KMS-11 (cell line): Measurements from ENCODE around the gene RHOU.
"Not testable (repeated sequence)": the region's sequence is repeated elsewhere in the genome, so short reads cannot be mapped to it uniquely, and the experiment has no call there.

Source experiments
- H2AFZ ChIP-seq: fragments of 200-600 bp; sonication (generic); 2 replicates; pipeline ENCODE4 v1.6.1; 2016; ENCODE audit warnings: antibody characterized with exemption, mixed run types, low read depth
- H3K27ac ChIP-seq: fragments of 200-600 bp; sonication (generic); 2 replicates; pipeline ENCODE4 v1.6.1; 2016; ENCODE audit warnings: mild to moderate bottlenecking, mixed run types
- H3K27me3 ChIP-seq: fragments of 200-600 bp; sonication (generic); 2 replicates; pipeline ENCODE4 v1.6.1; 2017; ENCODE audit warnings: mild to moderate bottlenecking, low read depth, mixed run types, moderate library complexity; ENCODE audit not compliant: insufficient read depth
- H3K36me3 ChIP-seq: fragments of 200-600 bp; sonication (generic); 2 replicates; pipeline ENCODE4 v1.6.1; 2017; ENCODE audit warnings: mild to moderate bottlenecking, mixed run types; ENCODE audit not compliant: insufficient read depth
- H3K4me1 ChIP-seq: fragments of 200-600 bp; sonication (generic); 2 replicates; pipeline ENCODE4 v1.6.1; 2016; ENCODE audit warnings: mild to moderate bottlenecking, low read depth, mixed run types; ENCODE audit not compliant: poor library complexity, severe bottlenecking
- H3K4me2 ChIP-seq: fragments of 200-600 bp; sonication (generic); 2 replicates; pipeline ENCODE4 v1.7.0; 2016; ENCODE audit warnings: mild to moderate bottlenecking, mixed run types
- H3K4me3 ChIP-seq: fragments of 200-600 bp; sonication (generic); IDR thresholded peaks from 2 replicates; pipeline ENCODE4 v1.6.1; 2017; ENCODE audit warnings: low read depth, low read length, mixed read lengths; ENCODE audit not compliant: insufficient read depth
- H3K79me2 ChIP-seq: fragments of 200-600 bp; sonication (generic); 2 replicates; pipeline ENCODE4 v1.6.1; 2016; ENCODE audit warnings: low read depth, mixed run types; ENCODE audit not compliant: insufficient read depth
- H3K9ac ChIP-seq: fragments of 200-600 bp; sonication (generic); 2 replicates; pipeline ENCODE4 v1.6.1; 2016; ENCODE audit warnings: mild to moderate bottlenecking, mixed run types
- H4K20me1 ChIP-seq: fragments of 200-600 bp; sonication (generic); 2 replicates; pipeline ENCODE4 v1.6.1; 2016; ENCODE audit warnings: mild to moderate bottlenecking, mixed run types; ENCODE audit not compliant: insufficient read depth
- CTCF ChIP-seq: fragments of 200-600 bp; sonication (generic); conservative IDR thresholded peaks from 2 replicates; pipeline ENCODE4 v1.6.1; 2017; ENCODE audit warnings: low read depth, mild to moderate bottlenecking, antibody characterized with exemption, low read length, moderate library complexity, mixed read lengths

RHOU gene

GRCh38 chr1:228691926-228692325 is 43.4 kb upstream of the RHOU start:
- no peak overlapping the region for H2AFZ ChIP-seq
- peak; percentile 67 for TF ChIP-seq CTCF
- no peaks in the 10 kb centered on the region for H3K4me1 ChIP-seq
- no peaks in the 10 kb centered on the region for H4K20me1 ChIP-seq
- no peak overlapping the region for H3K4me3 ChIP-seq
- no peak overlapping the region for H3K4me2 ChIP-seq
- no peaks in the 10 kb centered on the region for H3K79me2 ChIP-seq
- no peak overlapping the region for H3K9ac ChIP-seq
- no peak overlapping the region for H3K27ac ChIP-seq
- no peaks in the 10 kb centered on the region for H3K27me3 ChIP-seq
- no peaks in the 10 kb centered on the region for H3K36me3 ChIP-seq

GRCh38 chr1:228694447-228694846 is 40.8 kb upstream of the RHOU start:
- not testable (repeated sequence) for H4K20me1 ChIP-seq, H3K4me2 ChIP-seq, H3K4me1 ChIP-seq, H3K27ac ChIP-seq, H3K36me3 ChIP-seq, H3K4me3 ChIP-seq, H3K79me2 ChIP-seq, H3K9ac ChIP-seq, H2AFZ ChIP-seq, H3K27me3 ChIP-seq

GRCh38 chr1:228695015-228695955 is 40.0 kb upstream of the RHOU start:
- H3K4me3 ChIP-seq = no peak overlapping the region
- H3K79me2 ChIP-seq = no peaks in the 10 kb centered on the region
- H3K27me3 ChIP-seq = no peaks in the 10 kb centered on the region
- no peaks in the 10 kb centered on the region for H3K36me3 ChIP-seq
- H3K4me1 ChIP-seq = no peaks in the 10 kb centered on the region
- no peak overlapping the region for H3K9ac ChIP-seq
- no peak overlapping the region for H2AFZ ChIP-seq
- no peak overlapping the region for H3K27ac ChIP-seq
- H3K4me2 ChIP-seq = no peak overlapping the region
- no peak for TF ChIP-seq CTCF
- H4K20me1 ChIP-seq = no peaks in the 10 kb centered on the region

DNA sequence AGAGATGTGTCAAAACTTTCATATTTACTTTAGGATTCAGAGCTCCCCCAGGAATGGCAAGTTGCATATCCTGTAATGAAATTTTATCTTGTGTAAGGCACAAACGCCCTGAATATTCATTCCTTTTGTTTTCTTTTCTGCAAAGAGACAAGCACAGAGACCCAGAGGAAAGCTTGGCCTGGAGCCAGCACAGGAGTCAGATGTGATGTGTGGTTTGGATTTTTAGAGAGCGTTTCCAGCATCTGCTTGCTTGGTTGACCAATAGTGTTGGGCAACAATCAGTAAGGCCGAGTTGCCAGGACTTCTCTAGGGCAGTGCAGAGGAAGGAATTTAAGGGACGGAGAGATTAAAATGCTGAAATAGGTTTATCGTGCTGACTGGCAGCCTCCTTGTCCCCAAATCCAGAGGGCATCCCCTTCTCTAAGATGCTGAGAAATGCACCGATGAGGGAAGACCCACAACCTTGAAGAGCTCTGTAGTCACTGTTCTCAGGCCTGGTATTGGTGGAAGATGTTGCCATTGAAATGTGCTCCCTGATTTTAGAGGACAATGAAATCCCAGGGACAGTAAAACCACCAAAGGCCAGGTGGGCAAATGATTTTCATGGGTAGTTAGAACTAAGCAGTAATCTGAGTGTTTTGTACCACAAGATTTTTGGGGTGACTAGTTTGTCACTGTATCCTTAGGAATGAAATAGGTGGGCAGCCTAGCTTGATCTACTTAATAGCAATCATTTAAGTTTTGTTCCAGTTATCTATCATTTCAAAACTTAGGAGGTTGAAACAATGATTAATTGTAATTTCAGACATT is 37.9 kb upstream of the RHOU start:
- no peak overlapping the region for H3K9ac ChIP-seq
- no peak overlapping the region for H2AFZ ChIP-seq
- no peak overlapping the region for H3K27ac ChIP-seq
- no peaks in the 10 kb centered on the region for H3K36me3 ChIP-seq
- H3K4me2 ChIP-seq = no peak overlapping the region
- H3K4me3 ChIP-seq = no peak overlapping the region
- H4K20me1 ChIP-seq = no peaks in the 10 kb centered on the region
- no peaks in the 10 kb centered on the region; the same call in 1 of the 2 replicates for H3K27me3 ChIP-seq
- TF ChIP-seq CTCF = no peak
- H3K4me1 ChIP-seq = no peaks in the 10 kb centered on the region
- no peaks in the 10 kb centered on the region for H3K79me2 ChIP-seq
